IPS DF 4.7 (cell line): ENCODE measurements around the gene TMEM87B.
"Not testable (repeated sequence)": the region's sequence is repeated elsewhere in the genome, so short reads cannot be mapped to it uniquely, and the experiment has no call there.

Experiments
- DNase-seq: peaks from one replicate; pipeline ENCODE4 v3.0.0-alpha.2; 2013; ENCODE audit warnings: low spot score; ENCODE audit errors: extremely low read depth

The TMEM87B gene

DNA sequence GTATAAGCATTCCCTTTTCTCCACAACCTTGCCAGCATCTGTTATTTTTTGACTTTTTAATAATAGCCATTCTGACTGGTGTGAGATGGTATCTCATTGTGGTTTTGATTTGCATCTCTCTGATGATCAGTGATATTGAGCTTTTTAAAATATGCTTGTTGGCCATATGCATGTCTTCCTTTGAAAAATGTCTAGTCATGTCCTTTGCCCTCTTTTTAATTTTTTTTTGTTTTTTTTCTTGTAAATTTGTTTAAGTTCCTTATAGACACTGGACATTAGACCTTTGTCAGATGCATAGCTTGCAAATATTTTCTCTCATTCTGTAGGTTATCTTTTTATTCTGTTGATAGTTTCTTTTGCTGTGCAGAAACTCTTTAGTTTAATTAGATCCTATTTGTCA is 14.7 kb downstream of the TMEM87B start:
- DNase-seq: not testable (repeated sequence)

- DNase-seq: no peak
Measured at GRCh38 chr2:112073875-112074274, 18.8 kb downstream of the TMEM87B start.

DNA sequence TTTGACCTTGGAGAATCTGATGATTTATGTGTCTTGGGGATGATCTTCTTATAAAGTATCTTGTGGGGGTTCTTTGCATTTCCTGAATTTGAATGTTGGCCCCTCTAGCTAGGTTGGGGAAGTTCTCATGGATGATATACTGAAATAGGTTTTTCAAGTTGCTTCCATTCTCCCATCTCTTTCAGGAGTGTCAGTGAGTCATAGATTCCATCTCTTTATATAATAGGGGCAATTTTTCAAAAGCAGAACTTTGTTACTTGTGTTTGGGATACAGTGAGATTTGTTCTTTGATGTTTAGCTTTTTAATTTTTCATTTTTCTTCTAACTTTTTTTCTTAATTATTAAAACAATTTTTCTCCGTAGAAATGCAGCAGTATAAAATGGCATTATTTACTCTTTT is 19.4 kb downstream of the TMEM87B start:
- DNase-seq: no peak

- no peak for DNase-seq
Measured at GRCh38 chr2:112075490-112076260, 20.6 kb downstream of the TMEM87B start.

- DNase-seq: no peak
Measured at GRCh38 chr2:112077814-112078213, 22.7 kb downstream of the TMEM87B start.

- DNase-seq: no peak
Measured at GRCh38 chr2:112081262-112081661, 26.2 kb downstream of the TMEM87B start.

- DNase-seq: no peak
Measured at GRCh38 chr2:112084689-112085374, 29.8 kb downstream of the TMEM87B start.

GRCh38 chr2:112085375-112085730 is 30.3 kb downstream of the TMEM87B start:
- DNase-seq: no peak

DNA sequence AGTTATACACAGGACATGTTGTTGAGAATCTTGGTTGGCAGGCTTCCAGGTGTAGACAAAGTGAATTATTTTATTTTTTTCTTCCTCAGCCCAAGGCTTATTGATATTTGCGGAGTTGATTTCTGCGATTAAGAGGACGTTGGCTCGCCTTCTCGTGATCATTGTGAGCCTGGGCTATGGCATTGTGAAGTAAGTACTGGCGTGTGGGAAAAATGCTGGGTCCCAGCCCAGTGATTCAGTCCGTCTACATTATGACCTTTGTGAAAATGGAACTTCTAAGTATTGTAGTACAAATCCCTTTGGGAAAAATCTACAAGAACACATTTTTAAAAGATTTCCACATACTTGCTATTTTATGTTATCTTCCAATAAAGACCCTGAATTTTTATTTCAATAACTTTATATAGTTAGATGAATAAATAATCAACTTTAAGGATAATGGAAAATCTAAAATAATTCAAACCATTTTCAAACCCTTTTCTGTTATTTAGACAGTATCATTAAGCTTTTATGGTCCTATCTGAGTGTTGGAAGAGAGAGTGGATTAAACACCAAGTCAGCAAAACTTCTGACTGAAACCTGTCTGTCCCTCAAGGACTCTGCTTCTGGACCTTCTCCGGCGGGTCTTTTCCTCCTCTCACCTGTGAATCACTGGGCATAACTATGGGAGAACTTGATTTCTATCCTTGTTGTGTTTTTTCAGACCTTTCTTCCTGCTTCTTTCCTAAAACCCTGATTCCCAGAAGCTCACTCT is 31.0 kb downstream of the TMEM87B start:
- DNase-seq: no peak

- DNase-seq: no peak
Measured at GRCh38 chr2:112087346-112088020, 32.4 kb downstream of the TMEM87B start.

DNA sequence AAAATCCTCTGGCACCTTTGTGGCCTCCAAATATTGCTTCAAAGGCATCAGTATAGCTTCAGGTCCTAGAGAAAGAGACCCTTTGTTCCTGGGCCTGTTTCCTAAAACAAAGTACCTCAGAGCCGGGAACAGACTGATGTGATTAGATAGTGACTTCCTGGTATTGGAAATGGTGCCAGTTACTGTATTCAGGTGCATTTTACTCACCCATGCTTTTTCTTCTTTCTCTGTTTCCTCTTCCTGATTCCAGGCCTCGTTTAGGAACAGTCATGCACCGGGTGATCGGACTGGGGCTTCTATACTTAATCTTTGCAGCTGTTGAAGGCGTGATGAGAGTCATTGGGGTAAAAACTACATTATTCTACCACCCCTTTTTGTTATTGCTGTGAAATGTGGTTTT is 34.3 kb downstream of the TMEM87B start:
- no peak for DNase-seq

DNA sequence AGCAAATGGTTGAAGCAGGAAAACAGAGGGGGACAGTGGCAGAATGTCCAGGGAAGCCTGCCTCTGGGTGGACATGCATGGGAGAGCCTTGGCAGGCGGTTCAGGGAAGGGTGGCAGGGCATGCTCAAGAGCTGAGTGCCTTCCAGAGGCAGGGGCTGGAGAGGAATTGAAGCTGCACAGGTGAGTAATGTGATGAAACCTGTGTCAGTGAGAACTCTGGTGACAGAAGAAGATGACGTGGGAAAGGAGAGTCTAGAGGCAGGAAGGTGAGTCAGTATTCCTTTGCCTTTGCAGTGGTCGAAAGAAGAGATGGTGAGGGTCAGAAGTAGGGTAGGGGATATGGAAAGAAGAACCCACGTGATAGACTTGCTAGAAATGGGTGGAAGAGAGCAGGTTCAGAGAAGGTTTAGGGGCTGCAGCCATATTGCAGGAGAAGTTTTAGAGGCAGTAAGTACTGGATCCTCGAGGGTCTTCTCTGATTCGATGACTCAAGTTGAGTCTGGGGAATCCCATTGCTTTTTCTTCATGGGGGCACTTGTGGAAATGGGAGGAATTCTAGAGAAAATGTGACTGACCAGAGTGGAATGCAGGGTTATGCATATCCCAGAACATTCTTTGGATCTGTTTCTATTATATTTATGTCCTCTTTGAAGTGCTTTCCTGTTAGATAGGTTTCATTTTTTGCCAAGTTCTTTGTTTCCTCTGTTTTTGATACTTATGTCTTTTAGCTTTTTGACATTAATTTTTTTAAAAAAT is 37.4 kb downstream of the TMEM87B start:
- no peak for DNase-seq

DNA sequence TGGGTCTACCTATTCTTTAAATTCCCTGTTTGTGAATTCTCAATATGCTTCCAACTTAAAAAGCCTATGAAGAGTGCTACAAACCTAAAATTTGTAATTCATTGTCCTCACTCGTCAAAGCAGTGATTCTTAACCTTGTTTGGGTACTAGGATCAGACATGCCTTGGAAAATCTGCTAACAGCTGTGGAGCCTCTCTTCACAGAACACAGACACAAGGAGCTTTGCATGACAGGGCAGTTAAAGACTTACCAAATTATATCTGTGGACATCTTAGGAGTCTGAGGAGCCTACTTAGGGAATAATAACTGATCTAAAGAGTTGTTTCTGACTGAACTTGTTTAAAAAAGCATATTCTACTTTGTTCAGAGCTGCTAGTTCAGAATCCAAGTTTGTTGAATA is 38.1 kb downstream of the TMEM87B start:
- DNase-seq: no peak

- no peak for DNase-seq
Measured at GRCh38 chr2:112095681-112096080, 40.6 kb downstream of the TMEM87B start.

GRCh38 chr2:112096098-112096497 is 41.0 kb downstream of the TMEM87B start:
- DNase-seq: no peak

DNA sequence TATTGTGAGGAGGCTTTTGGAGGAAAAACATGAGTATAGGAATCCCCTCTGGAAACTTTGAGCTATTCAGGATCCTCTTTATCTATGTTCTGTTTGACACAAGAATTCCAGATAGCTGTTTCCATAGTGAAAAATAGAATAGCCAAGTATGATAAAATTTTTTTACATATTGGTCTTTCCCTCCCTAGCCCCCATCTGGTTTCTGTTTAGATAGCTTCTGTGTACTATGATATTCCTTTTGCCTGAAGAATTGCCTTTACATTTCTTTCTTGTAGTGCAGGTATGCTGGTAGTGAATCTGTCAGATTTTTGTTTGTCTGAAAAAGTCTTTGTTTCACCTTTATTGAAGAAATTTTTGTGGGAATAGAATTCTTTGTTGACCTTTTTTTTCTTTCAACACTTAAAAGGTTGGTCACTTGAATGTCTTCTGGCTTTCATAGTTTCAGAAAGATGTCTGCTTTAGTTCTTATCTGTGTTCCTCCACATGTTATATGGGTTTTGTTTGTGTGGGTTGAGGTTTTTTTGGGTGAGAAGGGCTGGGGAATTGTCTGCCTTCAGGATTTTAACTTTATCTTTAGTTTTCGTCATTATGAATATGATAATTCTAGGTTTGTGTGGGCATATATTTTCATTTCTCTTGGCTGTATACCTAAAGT is 53.2 kb downstream of the TMEM87B start:
- DNase-seq: no peak

- no peak for DNase-seq
Measured at GRCh38 chr2:112109278-112109677, 54.2 kb downstream of the TMEM87B start.

DNA sequence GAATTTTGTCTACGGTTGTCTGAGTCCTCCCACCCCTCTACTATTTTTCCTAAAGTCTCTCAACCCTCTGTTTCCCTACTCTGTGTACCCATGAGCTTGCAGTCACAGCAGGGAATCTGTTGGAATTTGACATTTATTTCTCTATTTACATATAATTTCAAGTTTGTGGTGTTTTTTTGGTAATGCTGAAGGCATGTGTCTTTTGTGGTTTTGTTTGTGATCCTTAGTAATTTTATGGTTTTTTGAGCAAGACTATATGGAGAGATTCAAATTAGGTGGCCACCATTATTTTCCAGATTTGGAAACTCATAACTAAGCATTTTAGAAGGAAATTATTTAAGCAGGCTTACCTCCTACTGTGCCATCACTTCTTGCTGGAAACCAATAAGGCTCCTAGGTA is 55.9 kb downstream of the TMEM87B start:
- DNase-seq: no peak

DNA sequence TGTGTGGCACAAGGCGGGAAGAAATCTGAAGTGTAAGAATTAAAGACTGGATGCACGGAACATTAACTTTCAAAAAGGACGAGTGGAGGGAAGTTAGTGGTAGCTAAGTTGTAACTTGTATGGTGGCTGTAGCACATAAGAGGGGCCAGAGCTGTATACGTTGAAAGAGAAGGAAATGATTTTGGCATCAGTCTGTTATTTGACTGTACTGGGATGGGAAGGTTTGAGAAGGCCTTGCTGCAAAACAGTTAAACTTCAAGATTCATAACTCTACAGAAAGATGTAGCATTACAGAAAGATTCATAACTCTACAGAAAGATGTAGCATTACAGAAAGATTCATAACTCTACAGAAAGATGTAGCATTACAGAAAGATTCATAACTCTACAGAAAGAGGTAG is 58.3 kb downstream of the TMEM87B start:
- not testable (repeated sequence) for DNase-seq

DNA sequence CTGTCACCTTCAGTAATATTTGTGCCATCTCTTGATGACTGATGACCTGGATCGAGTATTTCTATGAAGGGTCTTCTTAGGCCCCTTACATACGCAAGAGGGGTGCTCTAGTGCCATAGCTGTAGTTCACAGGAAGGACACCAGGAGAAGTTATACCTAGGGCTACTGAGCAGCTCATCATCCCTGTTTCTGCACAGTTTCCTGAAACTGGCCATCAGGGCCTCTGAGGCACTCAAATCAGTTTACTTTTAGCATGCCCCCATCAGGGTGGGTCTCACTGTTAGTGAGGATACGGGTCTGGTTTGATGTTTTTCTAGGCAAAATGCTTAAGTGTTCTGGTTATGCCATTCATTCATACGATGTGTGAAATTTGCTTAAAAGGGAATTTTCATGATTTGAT is 63.1 kb downstream of the TMEM87B start:
- no peak for DNase-seq
